ENCODE results near the gene IDE.

The IDE gene

GRCh38 chr10:92550924-92551323 lies 23.0 kb downstream of the IDE start:
- Histone ChIP-seq H3K9ac (ENCODE audit: low read length) (no peak overlapping the region), H3K4me3 (ENCODE audit: low read length) (no peak overlapping the region)

DNA sequence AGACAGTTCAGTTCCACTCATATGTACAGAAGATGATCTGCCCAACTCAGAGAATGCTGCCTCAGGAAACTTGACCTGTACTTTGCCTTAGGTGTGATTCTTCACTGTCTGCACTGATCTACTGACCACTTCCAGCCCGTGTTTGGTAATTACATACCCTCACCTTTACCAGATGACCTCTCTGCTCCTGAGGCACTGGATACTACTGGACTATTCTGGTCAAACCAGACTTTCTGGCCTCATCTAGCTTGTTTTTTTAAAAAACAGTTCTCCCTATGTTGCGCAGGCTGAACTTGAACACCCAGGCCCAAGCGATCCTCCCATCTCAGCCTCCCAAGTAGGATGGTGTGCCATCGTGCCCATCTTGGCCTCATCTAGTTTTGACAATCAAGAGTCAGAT lies 26.2 kb downstream of the IDE start:
- no peaks in the 10 kb centered on the region for H3K27me3 ChIP-seq (ENCODE audit: control insufficient read depth, insufficient read depth, low read length)
- H3K4me3 ChIP-seq (ENCODE audit: low read length) = no peak overlapping the region
- H3K36me3 ChIP-seq (ENCODE audit: control insufficient read depth, insufficient read depth, low read length) = no peaks in the 10 kb centered on the region
- H3K9ac ChIP-seq (ENCODE audit: low read length) = no peak overlapping the region
- H3K4me1 ChIP-seq (ENCODE audit: control insufficient read depth, insufficient read depth, low read length) = no peaks in the 10 kb centered on the region
- H3K27ac ChIP-seq (ENCODE audit: low read depth, low read length) = no peak overlapping the region

More at GRCh38 chr10:92550924-92551323, 23.0 kb downstream of the IDE start:
- no peak overlapping the region for H3K27ac ChIP-seq (ENCODE audit: low read depth, low read length)
- no peaks in the 10 kb centered on the region for H3K36me3 ChIP-seq (ENCODE audit: control insufficient read depth, insufficient read depth, low read length)
- H3K27me3 ChIP-seq (ENCODE audit: control insufficient read depth, insufficient read depth, low read length) = no peaks in the 10 kb centered on the region
- H3K4me1 ChIP-seq (ENCODE audit: control insufficient read depth, insufficient read depth, low read length) = no peaks in the 10 kb centered on the region

DNA sequence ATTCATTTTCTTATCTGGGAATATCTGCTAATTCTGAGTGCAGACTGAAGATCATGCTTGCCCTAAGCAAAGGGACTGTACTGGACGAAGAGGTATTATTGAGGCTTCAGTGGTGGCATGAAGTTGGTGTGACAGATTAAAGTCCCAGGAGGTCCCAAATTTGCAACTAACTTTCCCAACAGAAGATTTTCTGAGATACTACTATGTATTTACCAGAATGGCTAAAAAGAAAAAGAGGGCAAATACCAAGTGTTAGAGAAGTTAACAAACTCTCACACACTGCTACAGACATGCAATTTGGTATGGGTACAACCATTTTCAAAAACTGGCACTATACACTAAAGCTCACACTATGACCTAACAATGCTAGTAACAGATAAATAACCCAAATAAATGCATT lies 28.3 kb downstream of the IDE start:
- Histone ChIP-seq H3K27me3 (ENCODE audit: control insufficient read depth, insufficient read depth, low read length) (no peaks in the 10 kb centered on the region), H3K36me3 (ENCODE audit: control insufficient read depth, insufficient read depth, low read length) (no peaks in the 10 kb centered on the region), H3K27ac (ENCODE audit: low read depth, low read length) (no peak overlapping the region), H3K4me1 (ENCODE audit: control insufficient read depth, insufficient read depth, low read length) (no peaks in the 10 kb centered on the region), H3K4me3 (ENCODE audit: low read length) (no peak overlapping the region), H3K9ac (ENCODE audit: low read length) (no peak overlapping the region)

DNA sequence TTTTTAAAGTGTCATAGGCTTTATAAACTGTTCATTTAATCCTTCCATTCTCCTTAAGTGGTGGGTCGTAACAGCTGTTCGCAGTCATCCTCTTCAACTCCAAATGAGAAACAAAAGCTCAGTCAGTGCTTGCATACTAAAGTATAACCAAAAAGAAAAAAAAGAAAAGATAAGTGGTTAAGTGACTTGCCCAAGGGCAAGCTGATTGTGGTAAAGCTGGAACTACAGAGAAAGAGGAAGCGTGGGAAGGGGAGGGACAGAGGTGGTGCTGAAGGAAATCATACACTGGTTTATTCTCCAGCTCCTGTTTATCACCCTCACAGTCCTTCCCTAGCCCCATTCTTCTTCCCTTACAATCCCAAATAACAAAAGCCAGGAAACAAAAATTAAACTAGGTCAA lies 29.6 kb downstream of the IDE start:
- Histone ChIP-seq H3K4me1 (ENCODE audit: control insufficient read depth, insufficient read depth, low read length) (no peaks in the 10 kb centered on the region), H3K4me3 (ENCODE audit: low read length) (no peak overlapping the region), H3K27me3 (ENCODE audit: control insufficient read depth, insufficient read depth, low read length) (no peaks in the 10 kb centered on the region), H3K27ac (ENCODE audit: low read depth, low read length) (no peak overlapping the region), H3K9ac (ENCODE audit: low read length) (no peak overlapping the region), H3K36me3 (ENCODE audit: control insufficient read depth, insufficient read depth, low read length) (no peaks in the 10 kb centered on the region)

DNA sequence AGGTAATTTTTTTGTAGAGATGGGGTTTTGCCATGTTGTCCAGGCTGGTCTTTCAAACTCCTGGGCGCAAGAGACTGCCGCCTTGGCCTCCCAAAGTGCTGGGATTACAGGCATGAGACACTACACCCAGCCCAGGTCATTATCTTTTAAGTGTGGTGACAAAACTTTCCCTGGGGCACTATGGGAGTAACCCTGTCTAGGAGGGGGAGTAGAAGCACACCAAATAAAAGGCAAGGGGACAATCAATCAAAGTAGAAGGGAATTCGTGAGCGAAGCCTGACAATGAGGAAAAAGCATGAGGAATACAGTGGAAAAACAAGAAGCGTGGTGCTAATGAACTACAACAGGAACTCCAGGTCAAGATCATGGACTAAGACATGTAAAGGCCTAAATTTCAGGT lies 31.4 kb downstream of the IDE start:
- H3K4me1 ChIP-seq (ENCODE audit: control insufficient read depth, insufficient read depth, low read length) = no peaks in the 10 kb centered on the region
- H3K27me3 ChIP-seq (ENCODE audit: control insufficient read depth, insufficient read depth, low read length) = no peaks in the 10 kb centered on the region
- no peak overlapping the region for H3K27ac ChIP-seq (ENCODE audit: low read depth, low read length)
- no peak overlapping the region for H3K9ac ChIP-seq (ENCODE audit: low read length)
- no peaks in the 10 kb centered on the region for H3K36me3 ChIP-seq (ENCODE audit: control insufficient read depth, insufficient read depth, low read length)
- no peak overlapping the region for H3K4me3 ChIP-seq (ENCODE audit: low read length)

DNA sequence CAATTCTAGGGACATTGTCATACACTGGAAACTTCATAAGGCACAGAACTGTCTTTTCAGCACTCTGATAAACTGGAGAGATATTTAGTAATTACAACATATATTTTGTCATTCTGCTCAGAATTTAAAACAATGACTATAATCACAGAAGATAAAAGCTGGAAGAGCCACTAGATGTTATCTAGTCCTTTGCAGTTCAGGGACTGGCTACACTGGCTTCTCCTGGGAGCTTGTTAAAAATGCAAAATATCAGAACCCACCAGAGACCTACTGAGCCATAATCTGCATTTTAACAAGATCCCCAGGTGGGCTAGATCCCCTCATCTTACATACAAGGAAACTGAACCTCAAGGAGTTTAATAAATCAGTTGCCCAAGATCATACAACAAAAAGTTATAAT lies 32.3 kb downstream of the IDE start:
- Histone ChIP-seq H3K27ac (ENCODE audit: low read depth, low read length) (no peak overlapping the region), H3K4me3 (ENCODE audit: low read length) (no peak overlapping the region), H3K4me1 (ENCODE audit: control insufficient read depth, insufficient read depth, low read length) (no peaks in the 10 kb centered on the region), H3K36me3 (ENCODE audit: control insufficient read depth, insufficient read depth, low read length) (no peaks in the 10 kb centered on the region), H3K9ac (ENCODE audit: low read length) (no peak overlapping the region), H3K27me3 (ENCODE audit: control insufficient read depth, insufficient read depth, low read length) (no peaks in the 10 kb centered on the region)

- Histone ChIP-seq H3K27me3 (ENCODE audit: control insufficient read depth, insufficient read depth, low read length) (no peaks in the 10 kb centered on the region), H3K4me1 (ENCODE audit: control insufficient read depth, insufficient read depth, low read length) (no peaks in the 10 kb centered on the region), H3K9ac (ENCODE audit: low read length) (no peak overlapping the region), H3K27ac (ENCODE audit: low read depth, low read length) (no peak overlapping the region), H3K4me3 (ENCODE audit: low read length) (no peak overlapping the region), H3K36me3 (ENCODE audit: control insufficient read depth, insufficient read depth, low read length) (peaks cover 3% of the 10 kb centered on the region)
Observed at GRCh38 chr10:92538231-92538958, 35.5 kb downstream of the IDE start.

GRCh38 chr10:92530891-92531535 lies 42.9 kb downstream of the IDE start:
- Histone ChIP-seq H3K4me3 (ENCODE audit: low read length) (no peak overlapping the region), H3K9ac (ENCODE audit: low read length) (no peak overlapping the region), H3K27me3 (ENCODE audit: control insufficient read depth, insufficient read depth, low read length) (no peaks in the 10 kb centered on the region), H3K36me3 (ENCODE audit: control insufficient read depth, insufficient read depth, low read length) (peaks cover 3% of the 10 kb centered on the region), H3K27ac (ENCODE audit: low read depth, low read length) (no peak overlapping the region), H3K4me1 (ENCODE audit: control insufficient read depth, insufficient read depth, low read length) (no peaks in the 10 kb centered on the region)

- Histone ChIP-seq H3K4me3 (ENCODE audit: low read length) (no peak overlapping the region), H3K27ac (ENCODE audit: low read depth, low read length) (no peak overlapping the region), H3K27me3 (ENCODE audit: control insufficient read depth, insufficient read depth, low read length) (no peaks in the 10 kb centered on the region), H3K9ac (ENCODE audit: low read length) (no peak overlapping the region), H3K36me3 (ENCODE audit: control insufficient read depth, insufficient read depth, low read length) (peaks cover 3% of the 10 kb centered on the region), H3K4me1 (ENCODE audit: control insufficient read depth, insufficient read depth, low read length) (no peaks in the 10 kb centered on the region)
Observed at GRCh38 chr10:92530421-92530820, 43.5 kb downstream of the IDE start.

- Histone ChIP-seq H3K27me3 (ENCODE audit: control insufficient read depth, insufficient read depth, low read length) (no peaks in the 10 kb centered on the region), H3K36me3 (ENCODE audit: control insufficient read depth, insufficient read depth, low read length) (no peaks in the 10 kb centered on the region)
Observed at GRCh38 chr10:92527716-92528115, 46.2 kb downstream of the IDE start.

GRCh38 chr10:92523639-92524038 lies 50.3 kb downstream of the IDE start:
- no peak overlapping the region for H3K4me3 ChIP-seq (ENCODE audit: low read length)
- no peaks in the 10 kb centered on the region for H3K4me1 ChIP-seq (ENCODE audit: control insufficient read depth, insufficient read depth, low read length)
- H3K36me3 ChIP-seq (ENCODE audit: control insufficient read depth, insufficient read depth, low read length) = no peaks in the 10 kb centered on the region
- H3K27me3 ChIP-seq (ENCODE audit: control insufficient read depth, insufficient read depth, low read length) = no peaks in the 10 kb centered on the region
- H3K9ac ChIP-seq (ENCODE audit: low read length) = no peak overlapping the region
- no peak overlapping the region for H3K27ac ChIP-seq (ENCODE audit: low read depth, low read length)

More at GRCh38 chr10:92527716-92528115, 46.2 kb downstream of the IDE start:
- Histone ChIP-seq H3K27ac (ENCODE audit: low read depth, low read length) (no peak overlapping the region), H3K9ac (ENCODE audit: low read length) (no peak overlapping the region), H3K4me3 (ENCODE audit: low read length) (no peak overlapping the region), H3K4me1 (ENCODE audit: control insufficient read depth, insufficient read depth, low read length) (no peaks in the 10 kb centered on the region)

GRCh38 chr10:92517034-92517655 lies 56.7 kb downstream of the IDE start:
- no peak overlapping the region for H3K4me3 ChIP-seq (ENCODE audit: low read length)
- no peaks in the 10 kb centered on the region for H3K27me3 ChIP-seq (ENCODE audit: control insufficient read depth, insufficient read depth, low read length)
- peaks cover under 1% of the 10 kb centered on the region for H3K36me3 ChIP-seq (ENCODE audit: control insufficient read depth, insufficient read depth, low read length)
- H3K4me1 ChIP-seq (ENCODE audit: control insufficient read depth, insufficient read depth, low read length) = no peaks in the 10 kb centered on the region
- H3K9ac ChIP-seq (ENCODE audit: low read length) = no peak overlapping the region
- no peak overlapping the region for H3K27ac ChIP-seq (ENCODE audit: low read depth, low read length)

Measured in rectal smooth muscle tissue (tissue), 1 donor.